GM23338 (cell line): ENCODE measurements around the gene SLC3A2. TPM values are rescaled to one million over a fixed set of nuclear protein-coding genes. Genes with fewer than 3 reads are reported as not detected.

ENCODE experiments used
- EZH2phosphoT487 ChIP-seq: fragments of 200-600 bp; sonication (generic); IDR thresholded peaks from one replicate; pipeline ENCODE4 v1.8.1; 2018; ENCODE audit warnings: antibody characterized with exemption; ENCODE audit not compliant: unreplicated experiment
- JUNB ChIP-seq: IDR thresholded peaks from one replicate; pipeline ENCODE4 v1.6.1; 2016; ENCODE audit warnings: antibody characterized with exemption; ENCODE audit not compliant: unreplicated experiment
- NANOG ChIP-seq: IDR thresholded peaks from 2 replicates; pipeline ENCODE4 v1.6.1; 2016; ENCODE audit warnings: antibody characterized with exemption, borderline replicate concordance
- POLR2AphosphoS5 ChIP-seq: IDR thresholded peaks from 2 replicates; pipeline ENCODE4 v1.6.1; 2016; ENCODE audit warnings: antibody characterized with exemption, low read depth
- STAT1 ChIP-seq: IDR thresholded peaks from one replicate; pipeline ENCODE4 v1.6.1; 2016; ENCODE audit warnings: antibody characterized with exemption; ENCODE audit not compliant: unreplicated experiment
- ZNF114 ChIP-seq: fragments of 250-450 bp; sonication (Bioruptor Pico); IDR thresholded peaks from 2 replicates; pipeline ENCODE4 v1.5.0; 2020; ENCODE audit warnings: mild to moderate bottlenecking, moderate library complexity
- polyA plus RNA-seq: library from polyadenylated mRNA; unstranded; fragments of >200 nt; fragmentation: Nextera tagmentation; extraction: Ambion mirVana; gene quantifications from 2 replicates; pipeline ENCODE4 v1.2.1, GENCODE V29; 2016
- total RNA-seq: library from RNA; depleted of rRNA; stranded (reverse); fragments of >200 nt; shearing (Covaris generic); gene quantifications from 2 replicates; pipeline ENCODE4 v1.2.3, GENCODE V29; 2014
- TF ChIP-seq, protein P1 (sequence below): fragments of 250-450 bp; sonication (Bioruptor Pico); IDR thresholded peaks from 2 replicates; pipeline ENCODE4 v1.5.0; 2020; ENCODE audit warnings: mild to moderate bottlenecking, moderate library complexity
- TF ChIP-seq, protein P2 (sequence below): IDR thresholded peaks from 2 replicates; pipeline ENCODE4 v1.6.1; 2016; ENCODE audit warnings: antibody characterized with exemption
- TF ChIP-seq, protein P3 (sequence below): IDR thresholded peaks from one replicate; pipeline ENCODE4 v1.6.1; 2018; ENCODE audit warnings: antibody characterized with exemption; ENCODE audit not compliant: unreplicated experiment

Gene SLC3A2
- total and polyA plus RNA-seq, 2 experiments from 2014 or later: 240 to 425 TPM

DNA sequence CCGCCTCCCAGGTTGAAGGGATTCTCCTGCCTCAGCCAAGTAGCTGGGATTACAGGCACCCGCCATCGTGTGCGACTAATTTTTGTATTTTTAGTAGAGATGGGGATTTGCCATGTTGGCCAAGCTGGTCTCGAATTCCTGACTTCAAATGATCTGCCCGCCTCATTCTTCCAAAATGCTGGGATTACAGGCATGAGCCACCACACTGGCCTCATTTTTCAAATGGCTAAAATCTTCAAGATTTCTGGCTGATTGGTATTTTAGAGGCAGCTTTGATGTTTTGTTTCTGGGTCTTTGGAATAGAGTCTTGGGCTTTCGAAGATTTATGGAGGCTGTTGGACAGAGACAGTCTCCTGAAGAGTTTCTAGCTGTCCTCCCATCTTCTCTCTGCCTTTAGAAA, 5.8 kb upstream of the SLC3A2 start (continued):
- TF ChIP-seq, protein P1, sequence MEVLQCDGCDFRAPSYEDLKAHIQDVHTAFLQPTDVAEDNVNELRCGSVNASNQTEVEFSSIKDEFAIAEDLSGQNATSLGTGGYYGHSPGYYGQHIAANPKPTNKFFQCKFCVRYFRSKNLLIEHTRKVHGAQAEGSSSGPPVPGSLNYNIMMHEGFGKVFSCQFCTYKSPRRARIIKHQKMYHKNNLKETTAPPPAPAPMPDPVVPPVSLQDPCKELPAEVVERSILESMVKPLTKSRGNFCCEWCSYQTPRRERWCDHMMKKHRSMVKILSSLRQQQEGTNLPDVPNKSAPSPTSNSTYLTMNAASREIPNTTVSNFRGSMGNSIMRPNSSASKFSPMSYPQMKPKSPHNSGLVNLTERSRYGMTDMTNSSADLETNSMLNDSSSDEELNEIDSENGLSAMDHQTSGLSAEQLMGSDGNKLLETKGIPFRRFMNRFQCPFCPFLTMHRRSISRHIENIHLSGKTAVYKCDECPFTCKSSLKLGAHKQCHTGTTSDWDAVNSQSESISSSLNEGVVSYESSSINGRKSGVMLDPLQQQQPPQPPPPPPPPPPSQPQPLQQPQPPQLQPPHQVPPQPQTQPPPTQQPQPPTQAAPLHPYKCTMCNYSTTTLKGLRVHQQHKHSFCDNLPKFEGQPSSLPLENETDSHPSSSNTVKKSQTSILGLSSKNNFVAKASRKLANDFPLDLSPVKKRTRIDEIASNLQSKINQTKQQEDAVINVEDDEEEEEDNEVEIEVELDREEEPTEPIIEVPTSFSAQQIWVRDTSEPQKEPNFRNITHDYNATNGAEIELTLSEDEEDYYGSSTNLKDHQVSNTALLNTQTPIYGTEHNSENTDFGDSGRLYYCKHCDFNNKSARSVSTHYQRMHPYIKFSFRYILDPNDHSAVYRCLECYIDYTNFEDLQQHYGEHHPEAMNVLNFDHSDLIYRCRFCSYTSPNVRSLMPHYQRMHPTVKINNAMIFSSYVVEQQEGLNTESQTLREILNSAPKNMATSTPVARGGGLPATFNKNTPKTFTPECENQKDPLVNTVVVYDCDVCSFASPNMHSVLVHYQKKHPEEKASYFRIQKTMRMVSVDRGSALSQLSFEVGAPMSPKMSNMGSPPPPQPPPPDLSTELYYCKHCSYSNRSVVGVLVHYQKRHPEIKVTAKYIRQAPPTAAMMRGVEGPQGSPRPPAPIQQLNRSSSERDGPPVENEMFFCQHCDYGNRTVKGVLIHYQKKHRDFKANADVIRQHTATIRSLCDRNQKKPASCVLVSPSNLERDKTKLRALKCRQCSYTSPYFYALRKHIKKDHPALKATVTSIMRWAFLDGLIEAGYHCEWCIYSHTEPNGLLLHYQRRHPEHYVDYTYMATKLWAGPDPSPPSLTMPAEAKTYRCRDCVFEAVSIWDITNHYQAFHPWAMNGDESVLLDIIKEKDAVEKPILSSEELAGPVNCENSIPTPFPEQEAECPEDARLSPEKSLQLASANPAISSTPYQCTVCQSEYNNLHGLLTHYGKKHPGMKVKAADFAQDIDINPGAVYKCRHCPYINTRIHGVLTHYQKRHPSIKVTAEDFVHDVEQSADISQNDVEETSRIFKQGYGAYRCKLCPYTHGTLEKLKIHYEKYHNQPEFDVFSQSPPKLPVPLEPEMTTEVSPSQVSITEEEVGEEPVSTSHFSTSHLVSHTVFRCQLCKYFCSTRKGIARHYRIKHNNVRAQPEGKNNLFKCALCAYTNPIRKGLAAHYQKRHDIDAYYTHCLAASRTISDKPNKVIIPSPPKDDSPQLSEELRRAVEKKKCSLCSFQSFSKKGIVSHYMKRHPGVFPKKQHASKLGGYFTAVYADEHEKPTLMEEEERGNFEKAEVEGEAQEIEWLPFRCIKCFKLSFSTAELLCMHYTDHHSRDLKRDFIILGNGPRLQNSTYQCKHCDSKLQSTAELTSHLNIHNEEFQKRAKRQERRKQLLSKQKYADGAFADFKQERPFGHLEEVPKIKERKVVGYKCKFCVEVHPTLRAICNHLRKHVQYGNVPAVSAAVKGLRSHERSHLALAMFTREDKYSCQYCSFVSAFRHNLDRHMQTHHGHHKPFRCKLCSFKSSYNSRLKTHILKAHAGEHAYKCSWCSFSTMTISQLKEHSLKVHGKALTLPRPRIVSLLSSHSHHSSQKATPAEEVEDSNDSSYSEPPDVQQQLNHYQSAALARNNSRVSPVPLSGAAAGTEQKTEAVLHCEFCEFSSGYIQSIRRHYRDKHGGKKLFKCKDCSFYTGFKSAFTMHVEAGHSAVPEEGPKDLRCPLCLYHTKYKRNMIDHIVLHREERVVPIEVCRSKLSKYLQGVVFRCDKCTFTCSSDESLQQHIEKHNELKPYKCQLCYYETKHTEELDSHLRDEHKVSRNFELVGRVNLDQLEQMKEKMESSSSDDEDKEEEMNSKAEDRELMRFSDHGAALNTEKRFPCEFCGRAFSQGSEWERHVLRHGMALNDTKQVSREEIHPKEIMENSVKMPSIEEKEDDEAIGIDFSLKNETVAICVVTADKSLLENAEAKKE (CRISPR knock-in tag): no peak
- no peak for TF ChIP-seq JUNB
- TF ChIP-seq NANOG: no peak
- TF ChIP-seq, protein P2, sequence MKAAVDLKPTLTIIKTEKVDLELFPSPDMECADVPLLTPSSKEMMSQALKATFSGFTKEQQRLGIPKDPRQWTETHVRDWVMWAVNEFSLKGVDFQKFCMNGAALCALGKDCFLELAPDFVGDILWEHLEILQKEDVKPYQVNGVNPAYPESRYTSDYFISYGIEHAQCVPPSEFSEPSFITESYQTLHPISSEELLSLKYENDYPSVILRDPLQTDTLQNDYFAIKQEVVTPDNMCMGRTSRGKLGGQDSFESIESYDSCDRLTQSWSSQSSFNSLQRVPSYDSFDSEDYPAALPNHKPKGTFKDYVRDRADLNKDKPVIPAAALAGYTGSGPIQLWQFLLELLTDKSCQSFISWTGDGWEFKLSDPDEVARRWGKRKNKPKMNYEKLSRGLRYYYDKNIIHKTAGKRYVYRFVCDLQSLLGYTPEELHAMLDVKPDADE: no peak
- TF ChIP-seq STAT1: no peak
- TF ChIP-seq, protein P3, sequence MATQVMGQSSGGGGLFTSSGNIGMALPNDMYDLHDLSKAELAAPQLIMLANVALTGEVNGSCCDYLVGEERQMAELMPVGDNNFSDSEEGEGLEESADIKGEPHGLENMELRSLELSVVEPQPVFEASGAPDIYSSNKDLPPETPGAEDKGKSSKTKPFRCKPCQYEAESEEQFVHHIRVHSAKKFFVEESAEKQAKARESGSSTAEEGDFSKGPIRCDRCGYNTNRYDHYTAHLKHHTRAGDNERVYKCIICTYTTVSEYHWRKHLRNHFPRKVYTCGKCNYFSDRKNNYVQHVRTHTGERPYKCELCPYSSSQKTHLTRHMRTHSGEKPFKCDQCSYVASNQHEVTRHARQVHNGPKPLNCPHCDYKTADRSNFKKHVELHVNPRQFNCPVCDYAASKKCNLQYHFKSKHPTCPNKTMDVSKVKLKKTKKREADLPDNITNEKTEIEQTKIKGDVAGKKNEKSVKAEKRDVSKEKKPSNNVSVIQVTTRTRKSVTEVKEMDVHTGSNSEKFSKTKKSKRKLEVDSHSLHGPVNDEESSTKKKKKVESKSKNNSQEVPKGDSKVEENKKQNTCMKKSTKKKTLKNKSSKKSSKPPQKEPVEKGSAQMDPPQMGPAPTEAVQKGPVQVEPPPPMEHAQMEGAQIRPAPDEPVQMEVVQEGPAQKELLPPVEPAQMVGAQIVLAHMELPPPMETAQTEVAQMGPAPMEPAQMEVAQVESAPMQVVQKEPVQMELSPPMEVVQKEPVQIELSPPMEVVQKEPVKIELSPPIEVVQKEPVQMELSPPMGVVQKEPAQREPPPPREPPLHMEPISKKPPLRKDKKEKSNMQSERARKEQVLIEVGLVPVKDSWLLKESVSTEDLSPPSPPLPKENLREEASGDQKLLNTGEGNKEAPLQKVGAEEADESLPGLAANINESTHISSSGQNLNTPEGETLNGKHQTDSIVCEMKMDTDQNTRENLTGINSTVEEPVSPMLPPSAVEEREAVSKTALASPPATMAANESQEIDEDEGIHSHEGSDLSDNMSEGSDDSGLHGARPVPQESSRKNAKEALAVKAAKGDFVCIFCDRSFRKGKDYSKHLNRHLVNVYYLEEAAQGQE: no peak
- no peak for TF ChIP-seq POLR2AphosphoS5
- no peak for TF ChIP-seq ZNF114 (CRISPR knock-in tag)
- TF ChIP-seq EZH2phosphoT487: no peak
